Stimulated activated CD8-positive, alpha-beta memory T cell treated with anti-CD3 and anti-CD28 coated beads, Interleukin-7, amount 100 ng/mL, for 24 hours (primary cell): ENCODE measurements around the gene MAP3K6.
A peak's percentile ranks its signal among the peaks of the same experiment; 100 is the strongest.

Experiments used
- DNase-seq: peaks from one replicate; pipeline ENCODE4 v3.0.0-alpha.2; 2020; ENCODE audit warnings: low read depth

The MAP3K6 gene

GRCh38 chr1:27335506-27336422 is 31.0 kb downstream of the MAP3K6 start:
- DNase-seq: no peak

DNA sequence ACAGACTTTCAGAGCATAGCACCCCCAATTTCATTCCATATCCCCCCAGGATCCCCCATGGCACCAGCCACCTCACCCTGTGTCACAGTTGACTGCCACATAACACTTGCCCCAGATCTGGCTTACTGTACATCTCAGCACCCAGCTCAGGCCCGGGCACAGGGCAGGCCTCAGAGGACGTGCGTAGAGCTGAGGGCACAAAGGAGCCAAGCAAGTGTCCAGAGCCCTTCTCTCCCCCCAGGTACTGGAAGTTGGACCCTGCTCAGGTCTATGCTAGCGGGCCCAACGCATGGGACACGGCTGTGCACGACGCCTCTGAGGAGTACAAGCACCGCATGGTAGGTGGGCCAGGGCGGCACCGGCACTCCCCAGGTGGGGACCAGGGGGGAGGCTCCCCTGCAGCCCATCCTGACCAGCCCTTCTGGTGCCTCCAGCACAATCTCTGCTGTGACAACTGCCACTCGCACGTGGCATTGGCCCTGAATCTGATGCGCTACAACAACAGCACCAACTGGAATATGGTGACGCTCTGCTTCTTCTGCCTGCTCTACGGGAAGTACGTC is 33.0 kb downstream of the MAP3K6 start:
- no peak for DNase-seq

DNA sequence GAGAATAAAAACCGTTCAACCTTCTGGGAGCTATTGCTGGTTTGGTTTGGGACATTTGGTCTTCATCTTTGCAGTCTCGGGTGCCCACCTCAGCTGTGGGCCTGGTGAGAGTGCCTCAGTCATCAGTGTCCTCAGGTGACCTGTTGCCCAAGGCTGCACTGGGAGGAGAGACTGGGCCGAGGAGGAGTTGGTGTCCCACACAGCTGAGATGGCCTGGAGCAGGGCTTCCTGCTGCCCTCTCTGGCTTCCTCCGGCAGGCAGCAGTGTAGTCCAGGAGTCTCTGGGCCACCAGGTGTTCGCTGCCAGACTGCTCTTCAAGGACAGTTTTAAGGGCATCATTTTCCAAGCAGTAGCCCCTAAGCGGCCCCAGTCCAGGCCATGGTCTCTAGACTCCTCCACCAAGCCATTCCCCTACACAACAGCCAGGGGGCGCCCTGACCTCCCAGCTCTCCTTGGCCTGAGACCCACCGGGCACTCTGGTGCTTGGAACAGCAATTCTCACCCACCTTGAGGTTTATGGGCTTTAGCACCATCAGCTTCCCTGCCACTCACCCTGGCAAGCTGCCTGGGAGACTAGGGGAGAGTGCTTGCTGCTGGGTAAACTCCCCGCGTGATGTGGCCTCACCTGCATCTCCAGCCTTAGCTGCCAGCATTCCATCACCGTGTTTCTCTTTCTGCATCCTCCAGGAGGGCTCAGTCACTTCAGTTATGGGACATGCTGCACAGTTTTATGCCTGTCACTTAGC is 34.1 kb downstream of the MAP3K6 start:
- DNase-seq: no peak

GRCh38 chr1:27331922-27332321 is 34.8 kb downstream of the MAP3K6 start:
- DNase-seq: no peak

DNA sequence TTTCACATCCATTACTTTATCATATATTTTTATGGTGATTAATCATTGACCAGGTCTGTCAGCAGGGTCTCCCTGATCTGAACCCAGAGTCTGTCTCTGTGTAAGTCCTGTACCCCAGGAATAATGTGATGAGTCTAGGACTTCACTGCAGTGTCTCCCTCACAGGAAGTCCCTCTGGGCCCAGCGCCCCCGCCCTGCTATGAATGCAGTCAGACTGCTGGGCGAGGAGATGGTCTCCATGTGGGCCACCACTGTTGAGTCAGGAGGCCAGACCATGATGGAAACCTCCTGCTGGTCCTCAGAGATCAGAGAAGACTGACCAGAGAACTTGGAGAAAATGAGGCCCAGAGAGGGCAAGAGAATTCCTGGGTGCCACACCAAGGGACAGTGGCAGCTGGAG is 35.3 kb downstream of the MAP3K6 start:
- DNase-seq: no peak

DNA sequence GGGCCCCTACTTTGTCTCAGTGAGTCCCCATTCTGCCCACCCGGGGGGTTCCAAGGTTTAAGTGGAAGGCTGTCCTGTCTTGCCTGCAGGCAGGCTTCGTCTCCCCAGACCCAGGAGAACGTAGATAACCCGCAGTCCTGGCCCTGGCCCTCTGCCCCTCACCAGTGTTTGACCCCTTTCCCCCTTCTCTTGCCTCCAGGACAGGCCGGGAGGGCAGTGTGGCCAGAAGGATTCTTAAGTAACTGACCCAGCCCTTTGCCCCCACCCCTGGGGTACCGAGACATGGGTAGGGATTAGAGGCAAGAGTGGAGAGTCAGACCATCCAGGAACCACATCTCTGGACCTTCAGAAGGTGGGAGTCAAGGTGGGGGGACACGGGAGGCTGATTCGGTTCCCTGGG is 36.0 kb downstream of the MAP3K6 start:
- DNase-seq: no peak

DNA sequence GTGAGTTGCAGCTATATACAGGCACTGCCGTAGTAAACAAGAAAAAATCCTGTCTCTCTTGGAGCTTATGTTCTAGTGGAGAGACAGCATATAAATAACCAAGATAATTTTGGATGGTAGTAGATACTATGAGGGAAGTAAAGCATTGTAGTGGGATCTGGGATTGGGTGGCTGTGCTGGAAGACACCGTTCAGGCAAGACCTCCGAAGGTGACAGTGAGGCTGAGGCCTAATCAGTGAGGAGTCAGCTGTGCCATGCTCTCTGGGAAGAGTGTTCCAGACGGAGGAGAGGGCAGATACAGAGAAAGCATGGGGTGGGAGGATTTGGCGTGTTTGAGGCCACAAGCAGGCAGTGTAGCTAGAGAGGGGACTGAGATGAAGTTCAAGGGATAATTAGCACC is 38.8 kb downstream of the MAP3K6 start:
- DNase-seq: no peak

- no peak for DNase-seq
Measured at GRCh38 chr1:27325286-27325685, 41.5 kb downstream of the MAP3K6 start.

DNA sequence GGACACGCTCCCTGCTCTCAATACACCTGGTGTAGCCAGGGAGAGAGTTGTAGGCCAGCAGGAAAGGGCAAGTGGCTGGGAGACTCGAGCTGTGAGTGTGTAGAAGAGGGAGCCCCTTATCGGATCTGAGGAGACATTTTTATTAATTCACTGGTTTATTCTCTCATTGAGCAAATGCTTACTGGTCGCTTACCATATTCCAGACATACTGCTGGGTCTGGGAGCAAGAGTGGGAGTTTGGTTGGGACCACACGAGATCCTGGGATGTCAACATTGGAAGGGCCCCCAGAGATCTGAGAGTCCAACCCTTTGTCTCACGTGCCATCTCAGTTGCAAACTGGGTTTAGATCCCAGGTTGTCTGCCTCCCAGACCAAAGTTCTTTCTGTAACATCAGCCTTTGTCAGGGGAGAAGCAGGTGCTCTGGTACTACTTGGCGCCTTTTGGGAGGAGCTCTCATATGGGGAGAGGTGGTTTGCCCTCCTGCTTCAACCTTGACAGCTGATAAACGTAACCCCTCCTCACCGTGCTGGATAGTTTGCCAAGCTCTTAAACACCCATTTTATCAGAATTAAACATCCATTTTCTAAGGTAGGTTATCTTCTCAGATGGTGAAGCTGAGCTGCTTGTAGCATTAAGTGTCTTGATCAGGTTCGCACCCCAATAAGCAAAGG is 44.1 kb downstream of the MAP3K6 start:
- DNase-seq: no peak

GRCh38 chr1:27321813-27322568 is 44.8 kb downstream of the MAP3K6 start, which contains the start of gene TMEM222:
Gene TMEM222 (plus strand): TSS chr1:27322163. CDS start chr1:27322198, 35 bp downstream.
- DNase-seq: peak; percentile 93

- DNase-seq: no peak
Measured at GRCh38 chr1:27318596-27318995, 48.2 kb downstream of the MAP3K6 start.

DNA sequence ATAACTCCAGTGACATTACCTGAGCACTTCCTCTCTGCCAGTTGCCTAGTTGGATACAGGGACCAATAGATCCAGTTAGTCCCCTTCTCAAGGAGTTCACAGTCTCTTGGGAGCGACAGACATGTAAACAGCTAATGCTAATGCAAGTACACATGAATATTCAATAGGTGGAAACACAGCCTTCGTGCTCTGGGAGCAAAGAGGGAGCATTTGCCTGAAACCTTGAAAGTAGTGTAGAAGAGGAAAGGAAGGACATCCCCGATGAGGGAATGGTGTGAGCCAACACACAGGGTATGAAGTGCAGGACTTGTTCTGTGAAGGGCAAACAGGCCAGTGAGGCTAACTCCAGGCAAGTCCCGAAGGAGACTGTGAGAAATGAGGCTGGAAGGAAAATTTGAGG is 48.6 kb downstream of the MAP3K6 start:
- DNase-seq: no peak

- DNase-seq: no peak
Measured at GRCh38 chr1:27316860-27317259, 49.9 kb downstream of the MAP3K6 start.

DNA sequence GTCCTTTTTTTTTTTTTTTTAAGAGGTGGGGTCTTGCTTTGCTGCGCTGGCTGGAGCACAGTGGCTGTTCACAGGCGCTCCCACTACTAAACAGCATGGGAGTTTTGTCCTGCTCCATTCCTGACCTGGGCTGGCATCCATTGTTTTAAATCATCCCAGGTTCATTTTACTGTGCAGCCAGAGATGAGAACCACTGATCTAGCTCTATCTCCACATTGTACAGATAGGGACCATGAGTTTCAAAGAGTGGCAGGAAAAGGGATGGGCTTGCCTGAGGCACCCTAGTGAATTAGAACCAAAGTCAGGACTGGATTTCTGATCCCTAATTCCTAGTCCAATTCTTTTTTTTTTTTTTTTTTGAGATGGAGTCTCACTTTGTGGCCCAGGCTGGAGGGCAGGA is 52.0 kb downstream of the MAP3K6 start:
- no peak for DNase-seq

DNA sequence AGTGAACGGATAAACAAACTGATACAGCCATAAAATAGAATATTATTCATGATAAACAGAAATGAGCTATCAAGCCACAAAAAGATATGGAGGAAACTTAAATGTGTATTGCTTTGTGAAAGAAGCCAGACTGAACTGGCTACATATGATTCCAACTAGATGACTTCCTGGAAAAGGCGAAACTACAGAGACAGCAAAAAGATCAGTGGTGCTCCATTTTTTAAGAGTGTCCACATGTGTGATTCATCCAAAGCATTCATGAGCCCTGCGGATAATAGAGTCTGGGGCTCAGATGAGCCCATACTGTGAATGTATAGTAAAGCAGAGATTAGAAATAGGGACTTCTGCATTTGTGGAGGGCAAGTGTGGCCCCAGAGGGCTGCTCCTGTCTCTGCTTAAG is 52.6 kb downstream of the MAP3K6 start:
- no peak for DNase-seq

- DNase-seq: no peak
Measured at GRCh38 chr1:27307874-27308598, 58.7 kb downstream of the MAP3K6 start.

DNA sequence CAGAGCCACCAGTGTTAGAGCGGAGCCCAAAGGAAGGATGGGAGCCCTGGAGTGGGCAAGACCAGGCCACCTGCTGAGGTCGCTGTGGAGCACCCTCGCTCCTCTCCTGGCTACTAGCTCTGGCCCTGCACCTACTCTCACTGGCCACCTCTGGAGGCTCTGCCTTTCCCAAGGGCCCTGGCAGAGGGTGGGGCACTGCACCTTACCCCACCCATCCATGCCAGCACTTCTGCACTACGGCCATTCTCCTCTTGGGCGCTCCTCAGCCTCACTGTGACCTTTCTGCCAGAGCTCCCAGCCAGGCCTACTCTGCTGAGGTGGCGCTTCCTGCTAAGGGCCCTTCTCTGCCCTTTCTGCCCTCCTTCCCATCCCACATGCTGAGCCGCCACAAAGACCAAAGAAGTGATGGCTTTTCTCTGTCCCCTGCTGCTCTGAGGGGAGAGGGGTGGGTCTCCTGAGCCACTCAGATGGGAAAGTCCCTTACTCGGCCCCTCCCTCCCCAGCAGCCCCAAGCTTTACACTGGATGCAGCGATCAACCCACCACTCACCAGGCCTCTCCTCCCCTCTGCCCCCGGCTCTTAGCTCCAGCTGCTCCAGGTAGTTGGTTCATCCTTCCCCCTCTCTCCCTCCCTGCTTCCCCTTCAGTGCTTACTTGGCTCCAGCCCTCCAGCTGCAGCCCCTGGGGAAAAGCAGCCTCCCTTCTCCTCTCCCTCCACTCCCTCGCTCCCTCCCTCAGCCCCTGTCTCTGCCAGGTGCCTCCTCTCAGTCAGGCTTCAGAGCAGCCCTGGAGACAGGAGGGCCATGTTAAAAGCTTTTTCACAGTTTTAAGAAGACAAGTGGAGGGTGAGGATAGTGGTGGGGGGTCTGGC is 59.6 kb downstream of the MAP3K6 start:
- DNase-seq: no peak

GRCh38 chr1:27306071-27306470 is 60.7 kb downstream of the MAP3K6 start:
- no peak for DNase-seq
